Hematopoietic multipotent progenitor cell treated with erythropoietin and hydrocortisone succinate and interleukin-3 and kit ligand, for 15 days (in vitro differentiated cells): Measurements from ENCODE around the gene LITAFD.
"Not testable (repeated sequence)": the region's sequence is repeated elsewhere in the genome, so short reads cannot be mapped to it uniquely, and the experiment has no call there.

Experiments used
- DNase-seq: peaks from one replicate; pipeline ENCODE4 v3.0.0-alpha.2; 2015; ENCODE audit warnings: low spot score

Gene LITAFD

DNA sequence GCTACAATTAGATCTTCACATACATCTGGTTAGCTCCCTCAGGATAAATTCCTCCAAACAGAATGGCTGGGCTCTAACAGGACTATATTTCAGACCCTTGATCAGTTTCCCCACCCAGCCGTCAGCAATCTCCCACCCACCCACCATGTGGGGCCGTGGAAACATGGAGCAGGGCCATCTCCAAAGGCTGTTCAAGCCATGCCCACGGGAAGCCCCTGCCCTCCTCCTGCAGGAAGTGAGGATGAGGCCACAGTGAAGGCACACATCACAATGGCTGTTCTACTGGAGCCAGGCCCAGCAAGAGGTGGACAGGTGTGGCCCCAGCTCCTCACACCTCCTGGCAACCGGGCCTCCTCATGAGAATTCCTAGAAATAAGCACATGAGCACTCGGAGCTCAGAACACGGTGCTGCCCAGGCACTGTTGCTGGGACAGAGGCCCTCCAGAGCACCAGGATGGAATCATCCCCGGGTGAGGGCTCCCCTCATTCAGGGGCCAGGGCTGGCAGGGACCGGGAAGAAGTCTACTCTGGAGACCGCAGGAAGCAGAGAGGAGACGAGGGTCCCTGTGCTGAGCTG lies at the start of gene LITAFD:
TSS of gene LITAFD (plus strand) at position 311 of the 577 bp plus-strand sequence. CDS start 2,005 bp downstream, outside the sequence.
- no peak for DNase-seq

DNA sequence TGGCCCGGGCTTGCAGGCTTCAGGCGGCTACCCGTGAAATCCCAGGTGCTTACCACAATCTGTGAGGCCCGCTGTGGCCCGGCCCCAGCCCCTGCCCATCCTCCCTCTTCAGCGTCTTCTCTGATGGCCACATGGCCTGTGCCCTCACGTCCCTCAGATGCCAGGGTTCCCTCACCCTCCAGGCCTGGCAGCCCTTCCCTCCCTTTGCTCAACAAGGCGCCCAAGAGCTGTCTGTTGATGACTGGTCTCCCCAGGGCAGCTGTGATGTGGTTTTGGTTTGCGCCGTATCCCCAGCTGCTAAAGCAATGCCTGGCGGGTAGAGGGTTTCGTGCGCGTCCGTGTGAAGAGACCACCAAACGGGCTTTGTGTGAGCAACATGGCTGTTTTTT lies 49.4 kb upstream of the LITAFD start:
- DNase-seq, result no peak

- DNase-seq, result not testable (repeated sequence)
Measured at GRCh38 chr16:8836797-8837196, 45.4 kb upstream of the LITAFD start.

GRCh38 chr16:8837594-8837993 lies 44.6 kb upstream of the LITAFD start:
- DNase-seq, result not testable (repeated sequence)

- DNase-seq, result not testable (repeated sequence)
Measured at GRCh38 chr16:8842016-8842415, 40.1 kb upstream of the LITAFD start.

DNA sequence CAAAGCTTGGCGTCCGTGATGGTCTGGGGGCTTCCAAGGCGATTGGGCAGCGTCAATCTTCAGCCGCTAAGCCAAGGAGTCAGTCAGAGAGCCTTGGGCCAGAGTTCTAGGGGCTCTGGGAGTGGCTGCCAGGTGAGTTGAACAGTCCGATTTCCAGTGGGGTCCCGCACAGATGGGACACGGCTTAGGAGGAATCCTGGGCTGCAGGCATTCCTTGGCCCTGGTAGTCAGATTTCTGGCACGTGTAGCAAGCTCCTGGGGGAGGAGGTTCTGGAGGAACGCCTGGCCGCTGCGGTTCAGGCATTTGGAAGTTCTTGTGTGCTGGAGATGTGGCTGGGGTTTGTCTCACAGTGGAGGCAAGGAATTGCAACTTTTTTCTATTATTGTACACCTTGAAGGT lies 38.9 kb upstream of the LITAFD start:
- not testable (repeated sequence) for DNase-seq

DNA sequence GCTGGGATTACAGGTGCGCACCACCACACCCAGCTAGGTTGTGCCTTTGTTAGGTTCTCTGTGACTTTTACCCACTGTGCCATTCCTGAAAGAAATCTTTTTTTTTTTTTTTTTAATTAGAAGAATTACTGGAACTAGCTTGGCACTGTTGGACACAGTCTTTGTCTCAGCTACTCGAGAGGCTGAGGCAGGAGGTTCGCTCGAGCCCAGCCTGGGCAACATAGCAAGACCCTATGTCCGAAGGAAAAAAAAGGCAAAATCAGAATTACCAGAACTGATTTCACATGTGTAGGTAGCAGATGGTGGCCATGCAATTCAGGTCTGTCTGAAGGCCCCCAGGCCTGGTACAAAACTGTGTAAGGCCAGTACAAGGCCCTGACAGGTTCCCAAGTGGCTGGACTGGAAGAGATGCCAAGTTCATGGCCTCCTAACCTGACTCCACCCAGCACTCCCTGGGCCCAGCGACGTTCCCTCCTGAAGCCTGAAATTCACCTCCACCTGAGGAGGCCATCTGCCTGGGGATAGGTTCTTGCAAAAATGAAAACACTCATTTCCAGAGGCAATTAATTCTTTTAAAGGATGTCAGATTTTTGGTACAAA lies 36.4 kb upstream of the LITAFD start:
- no peak for DNase-seq

GRCh38 chr16:8846401-8846932 lies 35.7 kb upstream of the LITAFD start:
- no peak for DNase-seq

- no peak for DNase-seq
Measured at GRCh38 chr16:8847145-8847544, 35.0 kb upstream of the LITAFD start.

DNA sequence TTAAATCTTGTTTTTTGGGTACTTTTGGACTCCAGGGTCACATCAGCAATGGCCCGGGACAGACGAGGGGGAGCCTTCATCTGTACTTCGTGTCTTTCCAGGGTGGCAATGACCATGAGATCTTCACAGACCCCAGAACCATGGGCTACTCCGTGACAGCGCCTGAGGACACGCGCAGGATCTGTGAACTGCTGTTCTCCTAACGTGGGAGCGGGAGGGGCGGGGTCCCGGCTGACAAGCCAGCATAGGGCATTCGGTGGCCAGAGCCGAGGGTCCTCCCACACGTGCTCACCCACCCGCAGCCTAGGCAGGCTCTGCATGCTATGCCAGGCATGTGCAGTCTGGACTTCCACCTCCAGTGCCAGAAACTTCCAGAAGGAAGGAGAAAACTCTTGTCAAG lies 34.5 kb upstream of the LITAFD start:
- DNase-seq, result no peak

- DNase-seq, result no peak
Measured at GRCh38 chr16:8848231-8848938, 33.8 kb upstream of the LITAFD start.

GRCh38 chr16:8848939-8849391 lies 33.2 kb upstream of the LITAFD start:
- DNase-seq, result no peak

DNA sequence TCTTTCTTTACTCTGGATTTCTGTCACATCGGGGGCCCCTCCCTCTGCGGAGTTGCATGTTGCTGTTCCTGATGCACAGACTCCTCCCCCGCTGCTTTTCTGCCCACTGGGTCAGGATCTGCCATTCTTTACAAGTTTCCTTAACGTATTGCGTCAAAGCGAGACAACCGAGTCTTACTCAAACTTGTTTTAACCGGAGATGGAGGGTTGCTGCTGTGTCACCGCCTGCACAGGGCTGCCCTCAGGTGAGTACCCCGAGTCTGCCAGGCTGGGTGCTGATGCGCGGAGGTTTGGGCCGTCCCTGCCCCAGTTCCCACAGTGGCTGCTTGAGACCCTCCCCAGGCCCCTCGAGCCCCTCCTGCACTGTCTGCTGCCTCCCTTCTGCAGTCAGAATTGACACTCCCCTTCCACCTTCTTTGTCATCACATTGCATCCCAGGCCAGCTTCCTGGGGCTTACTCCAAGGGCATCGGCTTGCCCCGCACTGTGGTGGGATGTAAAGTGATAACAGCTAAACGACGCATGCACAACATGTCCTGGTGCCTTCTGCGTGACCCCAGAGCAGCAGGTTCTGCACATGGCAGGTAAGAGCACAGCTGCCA lies 32.6 kb upstream of the LITAFD start:
- no peak for DNase-seq

DNA sequence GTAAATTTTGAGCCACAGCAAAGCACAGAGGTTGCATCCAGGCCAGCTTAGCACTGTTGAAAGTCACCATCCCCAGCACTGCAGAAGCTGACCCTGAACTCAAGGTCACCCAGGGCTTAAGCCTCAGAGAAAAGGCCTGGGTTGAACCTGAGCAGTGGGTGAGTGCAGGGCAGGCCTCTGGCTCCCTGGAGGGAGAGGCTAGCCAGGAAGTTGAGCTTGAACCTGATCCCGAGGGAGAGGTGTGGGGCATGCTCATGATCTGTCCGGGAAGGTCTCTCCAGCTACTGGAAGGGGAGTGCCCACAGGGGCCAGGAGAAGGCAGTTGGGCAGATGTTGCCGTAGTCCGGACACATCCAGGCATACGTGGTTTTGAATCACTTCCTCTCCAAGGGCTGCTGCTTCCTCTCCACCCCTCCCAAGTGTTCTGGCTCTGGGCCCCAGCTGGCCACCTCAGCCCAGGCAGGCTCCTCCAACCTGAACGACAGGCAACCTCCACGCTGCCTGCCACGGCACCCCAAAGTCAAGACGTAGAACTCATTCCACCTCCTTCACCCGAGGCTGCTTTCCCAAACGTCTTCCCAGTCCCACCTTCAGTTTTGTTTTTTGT lies 31.8 kb upstream of the LITAFD start:
- DNase-seq, result no peak

DNA sequence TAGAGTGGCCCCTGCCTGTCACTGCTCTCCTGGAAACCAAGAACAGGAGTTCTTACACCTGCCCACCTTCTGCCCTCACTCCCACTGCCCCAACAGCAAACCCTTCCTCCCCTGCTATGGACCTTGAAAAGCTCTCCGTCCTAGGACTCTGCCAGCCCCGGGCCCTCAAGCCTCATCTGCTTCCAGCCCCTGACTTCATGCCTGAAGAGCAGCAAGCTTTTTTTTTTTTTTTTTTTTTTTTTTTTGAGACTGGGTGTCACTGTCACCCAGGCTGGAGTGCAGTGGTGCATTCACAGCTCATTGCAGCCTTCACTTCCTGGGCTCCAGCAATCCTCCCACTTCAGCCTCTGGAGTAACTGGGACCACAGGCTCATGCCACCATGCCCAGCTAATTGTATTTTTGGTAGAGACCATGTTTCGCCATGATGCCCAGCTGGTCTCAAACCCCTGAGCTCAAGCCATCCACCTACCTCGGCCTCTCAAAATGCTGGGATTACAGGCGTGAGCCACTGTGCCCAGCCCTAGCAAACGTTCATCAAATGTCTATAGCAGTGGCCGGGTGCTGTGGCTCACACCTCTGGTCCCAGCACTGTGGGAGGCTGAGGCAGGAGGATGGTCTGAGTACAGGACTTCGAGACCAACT lies 30.3 kb upstream of the LITAFD start:
- no peak for DNase-seq

- DNase-seq, result no peak
Measured at GRCh38 chr16:8852534-8852933, 29.6 kb upstream of the LITAFD start.

- no peak for DNase-seq
Measured at GRCh38 chr16:8853150-8853549, 29.0 kb upstream of the LITAFD start.

- DNase-seq, result no peak
Measured at GRCh38 chr16:8853611-8854010, 28.5 kb upstream of the LITAFD start.

GRCh38 chr16:8854298-8854948 lies 27.7 kb upstream of the LITAFD start:
- no peak for DNase-seq

DNA sequence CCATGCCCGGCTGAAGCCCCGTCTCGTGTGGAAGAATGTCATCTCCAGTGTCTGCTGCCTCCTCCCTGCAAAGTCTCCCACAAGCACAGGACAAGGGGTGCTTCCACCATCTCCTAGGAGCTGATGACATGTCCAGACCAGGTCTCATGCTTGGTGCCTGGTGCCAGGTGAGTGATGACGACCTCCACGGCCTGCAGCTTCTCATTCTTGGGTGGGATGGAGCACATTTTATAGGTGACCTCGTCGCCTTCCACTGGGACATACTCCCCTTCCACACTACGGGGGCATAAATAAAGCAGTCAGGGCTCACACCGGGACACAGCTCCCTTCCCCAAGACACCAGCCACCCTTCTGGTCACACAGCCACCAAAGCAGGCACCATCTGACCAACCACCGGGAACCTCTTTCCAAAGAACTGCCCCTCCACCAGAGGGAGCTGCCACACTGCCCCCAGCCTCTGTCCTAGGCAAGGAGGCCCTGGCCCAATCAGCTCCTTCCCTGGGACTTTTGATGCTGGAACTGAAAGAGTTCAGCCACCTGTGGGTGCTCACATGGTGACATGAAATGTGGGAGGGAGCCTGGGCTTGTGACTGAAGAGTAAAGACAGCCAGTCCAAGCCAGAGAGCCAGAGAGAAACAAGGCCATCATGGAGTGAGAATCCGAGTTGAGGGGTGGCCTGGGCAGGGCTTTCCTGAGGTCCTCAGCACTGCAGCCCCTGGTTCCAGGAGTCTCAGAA lies 26.9 kb upstream of the LITAFD start:
- DNase-seq, result no peak

- DNase-seq, result no peak
Measured at GRCh38 chr16:8855972-8856371, 26.2 kb upstream of the LITAFD start.
